Measurements from ENCODE around the gene SSX1. TPM values are rescaled to one million over a fixed set of nuclear protein-coding genes. Genes with fewer than 3 reads are reported as not detected.
"Not testable (repeated sequence)": the region's sequence is repeated elsewhere in the genome, so short reads cannot be mapped to it uniquely, and the experiment has no call there.

SSX1 gene, protein sequence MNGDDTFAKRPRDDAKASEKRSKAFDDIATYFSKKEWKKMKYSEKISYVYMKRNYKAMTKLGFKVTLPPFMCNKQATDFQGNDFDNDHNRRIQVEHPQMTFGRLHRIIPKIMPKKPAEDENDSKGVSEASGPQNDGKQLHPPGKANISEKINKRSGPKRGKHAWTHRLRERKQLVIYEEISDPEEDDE
- under 1 TPM in 1 of 7 donors, not detected in 6; 0.20 TPM for total RNA-seq
- polyA plus RNA-seq, result not detected
- long read RNA-seq, donor 1, result 0 reads
- long read RNA-seq, donor 2, result 0 reads
- long read RNA-seq, donor 3, result 0 reads

DNA sequence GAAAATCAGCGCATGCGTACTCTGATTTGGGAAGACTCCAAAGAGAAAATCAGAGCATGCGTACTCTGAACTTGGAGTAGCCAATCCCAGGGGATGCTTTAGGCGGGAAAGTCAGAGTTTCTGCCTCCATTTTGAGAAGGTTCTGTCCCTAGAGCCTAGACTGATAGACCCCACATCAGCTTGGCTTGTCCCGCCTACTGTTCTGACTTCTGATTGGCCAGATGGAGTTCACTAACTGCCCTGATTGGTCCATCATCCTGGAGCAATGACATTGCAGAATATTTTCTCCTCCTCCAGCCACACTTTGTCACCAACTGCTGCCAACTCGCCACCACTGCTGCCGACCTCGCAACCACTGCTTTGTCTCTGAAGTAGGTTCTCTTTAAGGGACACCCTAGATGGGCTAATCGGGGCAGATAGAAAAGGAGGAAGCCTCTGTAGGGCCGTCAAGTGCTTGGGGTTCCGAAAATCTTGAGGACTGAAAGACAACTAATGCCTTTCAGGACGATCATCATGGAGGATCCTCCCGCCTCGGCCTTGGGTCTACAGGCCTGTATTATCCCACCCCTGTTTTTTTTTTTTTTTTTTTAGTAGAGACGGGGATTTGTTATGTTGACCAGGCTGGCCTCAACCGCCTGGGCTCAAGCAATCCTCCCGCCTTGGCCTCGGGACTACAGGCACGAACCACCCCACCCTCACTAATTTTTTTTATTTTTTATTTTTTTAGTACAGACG, at the start of gene SSX1:
Gene SSX1, plus strand, starts transcription at position 331 of the 735 bp plus-strand sequence. CDS start 1,850 bp downstream, outside the sequence.
- H3K36me3 ChIP-seq; H3K4me1 ChIP-seq (ENCODE audit: insufficient read depth); H3K27me3 ChIP-seq; H3K4me3 ChIP-seq; DNase-seq; H3K9me3 ChIP-seq; H3K27ac ChIP-seq; intact Hi-C loops (cut with DNase I): not testable (repeated sequence)
- 85 to 89% (median 86%) methylated on average over 20 of the region's 20 CpGs for WGBS, 3 donors

DNA sequence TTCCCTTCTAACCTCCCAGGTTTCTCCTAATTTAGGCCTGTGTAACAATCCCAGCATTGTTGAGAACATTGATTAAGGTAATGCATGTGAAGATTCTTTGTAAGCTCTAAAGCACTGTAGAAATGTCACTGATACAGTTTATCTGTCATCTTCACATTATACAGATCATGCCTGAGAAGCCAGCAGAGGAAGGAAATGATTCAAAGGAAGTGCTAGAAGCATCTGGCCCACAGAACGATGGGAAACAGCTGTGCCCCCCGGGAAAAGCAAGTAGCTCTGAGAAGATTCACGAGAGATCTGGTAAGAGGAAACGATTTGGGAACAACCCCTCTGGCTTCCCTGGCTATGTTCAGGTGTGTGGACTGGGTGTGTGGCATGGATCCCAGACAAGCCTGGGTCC, 40.9 kb upstream of the SSX1 start:
- H3K4me3 ChIP-seq; H3K27me3 ChIP-seq; intact Hi-C loops (cut with DNase I); H3K4me1 ChIP-seq (ENCODE audit: insufficient read depth); DNase-seq; H3K36me3 ChIP-seq; H3K27ac ChIP-seq; H3K9me3 ChIP-seq: not testable (repeated sequence)
- WGBS, 3 donors, result 26 to 44% (median 38%) methylated on average over 4 of the region's 4 CpGs

DNA sequence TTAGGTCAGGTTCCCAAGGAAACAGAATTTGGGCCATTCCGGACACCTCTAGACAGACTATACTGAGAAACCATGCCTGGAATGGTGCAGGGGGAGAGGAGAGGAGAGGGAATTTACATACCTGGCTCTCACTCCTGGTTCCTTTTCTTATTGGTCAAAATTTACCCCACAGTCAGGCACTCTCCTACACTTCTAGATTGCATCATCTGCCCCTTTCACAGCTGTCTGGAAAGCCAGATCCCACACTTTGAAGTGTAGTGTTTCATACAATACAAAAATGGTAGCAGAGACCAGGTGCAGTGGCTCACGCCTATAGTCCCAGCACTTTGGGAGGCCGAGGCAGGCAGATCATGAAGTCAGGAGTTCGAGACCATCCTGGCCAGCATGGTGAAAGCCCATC, 31.0 kb upstream of the SSX1 start:
- intact Hi-C loops (cut with DNase I); DNase-seq; H3K27me3 ChIP-seq; H3K4me3 ChIP-seq; H3K36me3 ChIP-seq; H3K27ac ChIP-seq; H3K9me3 ChIP-seq; H3K4me1 ChIP-seq (ENCODE audit: insufficient read depth): not testable (repeated sequence)
- 77 to 88% (median 79%) methylated on average over 4 of the region's 4 CpGs for WGBS, 3 donors

DNA sequence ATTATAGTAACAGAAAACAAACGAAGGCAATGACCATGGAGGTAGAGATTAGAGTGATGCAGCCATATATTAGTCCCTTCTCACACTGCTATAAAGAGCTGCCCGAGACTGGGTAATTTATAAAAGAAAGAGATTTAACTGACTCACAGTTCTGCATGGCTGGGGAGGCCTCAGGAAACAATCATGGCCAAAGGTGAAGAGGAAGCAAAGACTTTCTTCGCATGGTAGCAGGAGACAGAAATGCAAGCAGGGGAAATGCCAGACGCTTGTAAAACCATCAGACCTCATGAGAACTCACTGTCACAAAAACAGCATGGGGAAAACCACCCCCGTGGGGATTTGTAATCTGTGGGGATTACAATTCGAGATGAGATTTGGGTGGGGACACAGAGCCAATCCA, 2.2 kb upstream of the SSX1 start:
- WGBS, 3 donors, result 45 to 54% (median 46%) methylated on average over 5 to 6 of the region's 6 CpGs
- H3K27ac ChIP-seq; DNase-seq; H3K4me1 ChIP-seq (ENCODE audit: insufficient read depth); H3K4me3 ChIP-seq; H3K9me3 ChIP-seq; intact Hi-C loops (cut with DNase I); H3K36me3 ChIP-seq; H3K27me3 ChIP-seq: not testable (repeated sequence)

DNA sequence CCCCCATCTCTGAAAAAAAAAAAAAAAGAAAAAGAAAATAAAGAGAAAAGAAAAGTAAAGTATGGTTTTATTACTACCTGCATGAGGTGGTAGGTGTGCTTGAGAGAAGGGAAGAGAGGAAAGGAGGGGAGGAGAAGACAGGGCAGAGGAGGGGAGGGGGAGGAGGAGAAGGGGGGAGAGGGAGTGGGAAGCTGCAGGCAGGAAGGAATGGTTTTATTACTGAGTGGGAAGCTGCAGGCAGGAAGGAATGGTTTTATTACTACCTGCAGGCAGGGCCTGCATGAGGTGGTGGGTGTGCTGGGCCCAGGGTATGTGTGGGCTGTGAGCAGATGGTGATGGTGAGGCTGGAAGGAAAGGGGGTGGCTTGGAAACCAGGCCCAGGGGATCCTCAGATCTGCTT, 19.2 kb downstream of the SSX1 start:
- DNase-seq; H3K27me3 ChIP-seq; H3K4me1 ChIP-seq (ENCODE audit: insufficient read depth); H3K4me3 ChIP-seq; H3K27ac ChIP-seq; H3K36me3 ChIP-seq; H3K9me3 ChIP-seq; intact Hi-C loops (cut with DNase I): not testable (repeated sequence)

DNA sequence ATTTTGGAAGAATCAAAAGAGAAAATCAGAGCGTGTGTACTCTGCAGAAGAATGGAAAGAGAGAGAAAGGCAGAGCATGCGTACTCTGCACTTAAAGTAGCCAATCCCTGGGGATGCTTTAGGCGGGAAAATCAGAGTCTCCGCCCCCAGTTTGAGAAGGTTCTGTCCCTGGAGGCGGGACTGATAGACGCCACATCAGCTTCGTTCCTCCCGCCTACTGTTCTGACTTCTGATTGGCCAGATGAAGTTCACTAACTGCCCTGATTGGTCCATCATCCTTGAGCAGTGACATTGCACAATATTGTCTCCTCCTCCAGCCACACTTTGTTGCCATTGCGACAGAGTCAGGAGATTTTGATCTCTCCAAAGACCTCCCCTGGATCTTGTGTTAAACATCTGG, 23.8 kb downstream of the SSX1 start:
- 69 to 74% (median 73%) methylated on average over 9 of the region's 9 CpGs for WGBS, 3 donors
- intact Hi-C loops (cut with DNase I), result no loop called here
- Histone ChIP-seq H3K36me3 (no peaks in the 10 kb centered on the region), H3K27ac (no peak overlapping the region), H3K27me3 (no peaks in the 10 kb centered on the region), H3K4me1 (ENCODE audit: insufficient read depth) (no peaks in the 10 kb centered on the region), H3K9me3 (no peaks in the 10 kb centered on the region), H3K4me3 (no peak overlapping the region)
- TF ChIP-seq, protein P1, sequence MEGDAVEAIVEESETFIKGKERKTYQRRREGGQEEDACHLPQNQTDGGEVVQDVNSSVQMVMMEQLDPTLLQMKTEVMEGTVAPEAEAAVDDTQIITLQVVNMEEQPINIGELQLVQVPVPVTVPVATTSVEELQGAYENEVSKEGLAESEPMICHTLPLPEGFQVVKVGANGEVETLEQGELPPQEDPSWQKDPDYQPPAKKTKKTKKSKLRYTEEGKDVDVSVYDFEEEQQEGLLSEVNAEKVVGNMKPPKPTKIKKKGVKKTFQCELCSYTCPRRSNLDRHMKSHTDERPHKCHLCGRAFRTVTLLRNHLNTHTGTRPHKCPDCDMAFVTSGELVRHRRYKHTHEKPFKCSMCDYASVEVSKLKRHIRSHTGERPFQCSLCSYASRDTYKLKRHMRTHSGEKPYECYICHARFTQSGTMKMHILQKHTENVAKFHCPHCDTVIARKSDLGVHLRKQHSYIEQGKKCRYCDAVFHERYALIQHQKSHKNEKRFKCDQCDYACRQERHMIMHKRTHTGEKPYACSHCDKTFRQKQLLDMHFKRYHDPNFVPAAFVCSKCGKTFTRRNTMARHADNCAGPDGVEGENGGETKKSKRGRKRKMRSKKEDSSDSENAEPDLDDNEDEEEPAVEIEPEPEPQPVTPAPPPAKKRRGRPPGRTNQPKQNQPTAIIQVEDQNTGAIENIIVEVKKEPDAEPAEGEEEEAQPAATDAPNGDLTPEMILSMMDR (IDR thresholded peaks at IDR 0.05), result no peak
- TF ChIP-seq EP300 (IDR thresholded peaks at IDR 0.05) (no peak), POLR2A (IDR thresholded peaks at IDR 0.05) (no peak)
- DNase-seq, result no peak

DNA sequence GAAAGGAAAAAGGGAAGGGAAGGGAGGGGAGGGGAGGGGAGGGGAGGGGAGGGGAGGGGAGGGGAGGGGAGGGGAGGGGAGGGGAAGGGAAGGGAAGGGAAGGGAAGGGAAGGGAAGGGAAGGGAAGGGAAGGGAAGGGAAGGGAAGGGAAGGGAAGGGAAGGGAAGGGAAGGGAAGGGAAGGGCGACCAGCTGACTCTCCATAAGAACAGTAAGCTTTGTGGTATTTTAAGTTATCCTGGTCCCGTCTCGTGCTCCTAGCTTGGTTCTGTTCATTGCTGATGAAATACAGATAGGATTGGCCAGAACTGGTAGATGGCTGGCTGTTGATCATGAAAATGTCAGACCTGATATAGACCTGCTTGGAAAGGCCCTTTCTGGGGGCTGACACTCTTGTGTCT, 25.5 kb downstream of the SSX1 start:
- WGBS, 3 donors, result 75 to 81% (median 79%) methylated on average over 3 of the region's 3 CpGs
- DNase-seq; H3K27ac ChIP-seq; H3K4me3 ChIP-seq; H3K9me3 ChIP-seq; H3K4me1 ChIP-seq (ENCODE audit: insufficient read depth); H3K36me3 ChIP-seq; intact Hi-C loops (cut with DNase I); H3K27me3 ChIP-seq: not testable (repeated sequence)
